Testis (tissue), 3 donors: ENCODE data around the gene ITPR2. TPM values are rescaled to one million over a fixed set of nuclear protein-coding genes. Genes with fewer than 3 reads are reported as not detected.

Experiments
- DNase-seq: peaks from one replicate; pipeline ENCODE4 v3.0.0-alpha.2; 2019
- H3K27ac ChIP-seq, 2 donors: fragments of 200-600 bp; sonication (generic); one replicate each; pipeline ENCODE4 v1.5.1; 2019
- H3K27me3 ChIP-seq: fragments of 200-600 bp; sonication (generic); one replicate; pipeline ENCODE4 v1.5.1; 2019
- H3K36me3 ChIP-seq: fragments of 200-600 bp; sonication (generic); one replicate; pipeline ENCODE4 v1.5.1; 2017; ENCODE audit warnings: low read depth; ENCODE audit errors: missing control alignments
- H3K4me1 ChIP-seq: fragments of 200-600 bp; sonication (generic); one replicate; pipeline ENCODE4 v1.5.1; 2019
- H3K4me3 ChIP-seq, 2 donors: fragments of 200-600 bp; sonication (generic); one replicate each; pipeline ENCODE4 v1.5.1; 2017 to 2019
- H3K9me3 ChIP-seq: fragments of 200-600 bp; sonication (generic); one replicate; pipeline ENCODE4 v1.5.1; 2017
- POLR2A ChIP-seq: fragments of 450-650 bp; IDR thresholded peaks from one replicate; pipeline ENCODE4 v1.6.1; 2017; ENCODE audit warnings: antibody characterized with exemption, mild to moderate bottlenecking, moderate library complexity
- WGBS, 2 donors: methylation state at CpG; one replicate each; pipeline ENCODE4 v1.1.5; 2018; 5-methylcytosine and 5-hydroxymethylcytosine counted together
- intact Hi-C: fragments of 100-400 bp; cut with DNase I; formaldehyde crosslinking; loops from one replicate; pipeline ENCODE4 v1.15.1; 2023; ENCODE audit warnings: low total_unique reads
- polyA plus RNA-seq: library from polyadenylated mRNA; stranded (reverse); fragments of 350-450 nt; fragmentation: Illumina TruSeq; extraction: RNeasy Lipid Tissue Mini Kit (QIAGEN cat#74804); gene quantifications from one replicate; pipeline ENCODE4 v1.2.3, GENCODE V29; 2014; ENCODE audit warnings: low read depth, low replicate concordance; ENCODE audit not compliant: insufficient read depth
- total RNA-seq, 2 donors: library from RNA; depleted of rRNA; stranded (reverse); fragments of >200 nt; gene quantifications; one replicate each; pipeline ENCODE4 v1.2.3, GENCODE V29; 2016
- TF ChIP-seq, protein P1 (sequence below), 3 experiments: fragments of 450-650 bp in 2 of 3; fragments of 200-600 bp in 1 of 3; sonication (generic) in 1 of 3; IDR thresholded peaks; one replicate each; pipeline ENCODE4 v1.5.1; 2016 to 2019; ENCODE audit warnings: antibody characterized with exemption in 3 of 3, mild to moderate bottlenecking in 2 of 3, moderate library complexity in 1 of 3

Gene ITPR2
- total and polyA plus RNA-seq, 3 donors from 2014 or later: 4.9 to 60.6 (median 56.9) TPM

GRCh38 chr12:26557326-26557725 lies 275.7 kb downstream of the ITPR2 start:
- Histone ChIP-seq H3K4me3 (no peak overlapping the region), H3K27me3 (no peaks in the 10 kb centered on the region), H3K27ac (no peak overlapping the region), H3K4me1 (no peaks in the 10 kb centered on the region), H3K9me3 (no peaks in the 10 kb centered on the region), H3K36me3 (no peaks in the 10 kb centered on the region)
- no peak for TF ChIP-seq POLR2A
- TF ChIP-seq, protein P1, sequence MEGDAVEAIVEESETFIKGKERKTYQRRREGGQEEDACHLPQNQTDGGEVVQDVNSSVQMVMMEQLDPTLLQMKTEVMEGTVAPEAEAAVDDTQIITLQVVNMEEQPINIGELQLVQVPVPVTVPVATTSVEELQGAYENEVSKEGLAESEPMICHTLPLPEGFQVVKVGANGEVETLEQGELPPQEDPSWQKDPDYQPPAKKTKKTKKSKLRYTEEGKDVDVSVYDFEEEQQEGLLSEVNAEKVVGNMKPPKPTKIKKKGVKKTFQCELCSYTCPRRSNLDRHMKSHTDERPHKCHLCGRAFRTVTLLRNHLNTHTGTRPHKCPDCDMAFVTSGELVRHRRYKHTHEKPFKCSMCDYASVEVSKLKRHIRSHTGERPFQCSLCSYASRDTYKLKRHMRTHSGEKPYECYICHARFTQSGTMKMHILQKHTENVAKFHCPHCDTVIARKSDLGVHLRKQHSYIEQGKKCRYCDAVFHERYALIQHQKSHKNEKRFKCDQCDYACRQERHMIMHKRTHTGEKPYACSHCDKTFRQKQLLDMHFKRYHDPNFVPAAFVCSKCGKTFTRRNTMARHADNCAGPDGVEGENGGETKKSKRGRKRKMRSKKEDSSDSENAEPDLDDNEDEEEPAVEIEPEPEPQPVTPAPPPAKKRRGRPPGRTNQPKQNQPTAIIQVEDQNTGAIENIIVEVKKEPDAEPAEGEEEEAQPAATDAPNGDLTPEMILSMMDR (IDR thresholded peaks at IDR 0.05): no peak
- intact Hi-C loops: no loop called here
- DNase-seq: no peak
- WGBS, 2 donors: 95 to 96% methylated on average over 4 of the region's 4 CpGs

DNA sequence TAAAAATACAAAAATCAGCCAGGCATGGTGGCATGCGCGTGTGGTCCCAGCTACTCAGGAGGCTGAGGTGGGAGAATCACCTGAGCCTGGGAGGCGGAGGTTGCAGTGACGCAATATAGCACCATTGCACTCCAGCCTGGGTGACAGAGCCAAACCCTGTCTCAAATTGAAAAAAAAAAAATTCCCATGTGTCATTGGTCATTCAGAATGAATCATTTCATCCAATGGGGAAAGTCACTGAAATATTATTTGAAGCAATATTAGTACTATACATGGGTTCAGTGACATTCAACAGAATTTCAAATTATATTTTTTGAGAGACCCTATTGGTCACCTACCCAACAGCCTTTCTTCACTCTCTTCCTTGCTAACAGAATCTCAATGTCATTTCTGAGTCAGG lies 276.1 kb downstream of the ITPR2 start:
- no peaks in the 10 kb centered on the region for H3K9me3 ChIP-seq
- intact Hi-C loops: no loop called here
- no peaks in the 10 kb centered on the region for H3K36me3 ChIP-seq
- no peak overlapping the region for H3K4me3 ChIP-seq
- 92 to 99% methylated on average over 4 of the region's 4 CpGs for WGBS, 2 donors
- H3K4me1 ChIP-seq: no peaks in the 10 kb centered on the region
- no peaks in the 10 kb centered on the region for H3K27me3 ChIP-seq
- no peak for DNase-seq
- H3K27ac ChIP-seq: no peak overlapping the region
- TF ChIP-seq, protein P1 (IDR thresholded peaks at IDR 0.05): no peak
- TF ChIP-seq POLR2A: no peak

DNA sequence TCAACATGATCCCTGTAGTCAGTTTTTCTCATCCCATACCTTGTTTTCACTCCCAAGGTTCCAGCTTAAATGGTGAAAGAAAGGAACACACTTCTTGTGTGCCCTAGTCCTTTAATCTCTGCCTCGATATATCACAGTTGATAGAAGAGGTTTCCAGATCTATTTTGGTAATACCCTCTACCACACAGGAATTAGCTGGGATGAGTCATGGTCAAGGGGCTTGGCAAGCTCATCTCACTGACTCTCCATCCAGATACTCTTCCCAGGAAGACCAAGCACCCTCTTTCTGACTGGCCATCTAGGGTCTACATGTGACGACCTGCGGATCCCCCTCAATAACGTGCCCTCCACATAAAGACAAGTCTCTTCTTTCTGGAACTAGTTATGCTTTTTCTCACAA lies 277.9 kb downstream of the ITPR2 start:
- DNase-seq: no peak
- H3K9me3 ChIP-seq: no peaks in the 10 kb centered on the region
- no peaks in the 10 kb centered on the region for H3K36me3 ChIP-seq
- H3K4me1 ChIP-seq: no peaks in the 10 kb centered on the region
- intact Hi-C loops: no loop called here
- no peak overlapping the region for H3K4me3 ChIP-seq
- no peaks in the 10 kb centered on the region for H3K27me3 ChIP-seq
- WGBS, 2 donors: 92 to 97% methylated on average over 4 of the region's 4 CpGs
- TF ChIP-seq POLR2A: no peak
- TF ChIP-seq, protein P1 (IDR thresholded peaks at IDR 0.05): no peak
- H3K27ac ChIP-seq: no peak overlapping the region

DNA sequence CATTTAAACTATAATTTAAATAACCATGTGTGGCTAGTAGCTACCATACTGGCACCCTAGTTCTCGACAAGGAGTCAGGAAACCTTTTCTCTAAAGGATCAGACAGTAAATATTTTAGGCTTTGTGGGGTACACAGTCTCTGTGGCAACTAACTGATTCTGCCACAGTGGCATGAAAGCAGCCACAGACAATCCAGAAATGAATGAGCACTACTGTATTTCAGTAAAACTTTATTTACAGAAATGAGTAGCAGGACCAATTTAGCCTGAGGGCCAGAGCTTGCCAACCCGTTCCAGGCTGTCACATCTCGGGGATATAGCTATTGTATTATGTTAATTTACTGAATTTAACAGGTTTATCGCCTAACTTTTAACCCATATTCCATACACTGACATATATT lies 278.7 kb downstream of the ITPR2 start:
- intact Hi-C loops: no loop called here
- TF ChIP-seq POLR2A: no peak
- TF ChIP-seq, protein P1 (IDR thresholded peaks at IDR 0.05): no peak
- no peak overlapping the region for H3K27ac ChIP-seq
- no peak for DNase-seq
- H3K27me3 ChIP-seq: no peaks in the 10 kb centered on the region
- H3K9me3 ChIP-seq: no peaks in the 10 kb centered on the region
- no peaks in the 10 kb centered on the region for H3K4me1 ChIP-seq
- H3K36me3 ChIP-seq: no peaks in the 10 kb centered on the region
- WGBS, 2 donors: 94 to 98% methylated on average over 4 of the region's 4 CpGs
- H3K4me3 ChIP-seq: no peak overlapping the region

DNA sequence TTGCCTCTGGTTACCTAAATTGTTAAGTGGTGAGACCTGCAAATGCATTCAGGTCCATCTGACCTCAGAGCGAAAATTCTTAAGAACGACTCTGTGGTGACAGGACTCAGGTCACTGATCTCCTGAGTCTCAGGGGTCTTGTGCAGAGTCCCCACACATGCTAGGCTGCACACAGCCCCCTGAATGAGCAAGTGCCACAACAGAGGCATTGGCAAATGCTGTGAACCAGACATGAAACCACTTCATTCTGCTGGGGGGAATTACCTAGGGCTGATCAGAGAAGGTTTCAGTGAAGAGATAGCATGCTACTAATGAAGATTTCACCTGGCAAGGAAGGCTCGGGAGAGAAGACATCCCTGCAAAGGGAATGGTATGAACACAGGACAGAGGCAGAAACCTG lies 281.6 kb downstream of the ITPR2 start:
- 83 to 96% methylated on average over 3 of the region's 3 CpGs for WGBS, 2 donors
- intact Hi-C loops: no loop called here
- H3K27ac ChIP-seq: no peak overlapping the region
- no peaks in the 10 kb centered on the region for H3K9me3 ChIP-seq
- no peak overlapping the region for H3K4me3 ChIP-seq
- DNase-seq: no peak
- H3K36me3 ChIP-seq: no peaks in the 10 kb centered on the region
- no peaks in the 10 kb centered on the region for H3K4me1 ChIP-seq
- no peaks in the 10 kb centered on the region for H3K27me3 ChIP-seq
- TF ChIP-seq, protein P1 (IDR thresholded peaks at IDR 0.05): no peak
- TF ChIP-seq POLR2A: no peak
